CD4-positive, alpha-beta T cell treated with Interleukin-6 for 4 hours (primary cell): ENCODE measurements around the gene CERS6.

Experiments
- DNase-seq: peaks from one replicate; pipeline ENCODE4 v3.0.0-alpha.2; 2020; ENCODE audit warnings: mixed read lengths

CERS6 gene

GRCh38 chr2:168811696-168812095, 355.6 kb downstream of the CERS6 start:
- DNase-seq = no peak

- DNase-seq = no peak
These were observed 358.0 kb downstream of the CERS6 start for GRCh38 chr2:168814046-168814445.

GRCh38 chr2:168814939-168815907, 359.2 kb downstream of the CERS6 start:
- DNase-seq = no peak

- no peak for DNase-seq
These were observed 360.3 kb downstream of the CERS6 start for GRCh38 chr2:168816369-168816768.

GRCh38 chr2:168819050-168819715, 363.1 kb downstream of the CERS6 start:
- no peak for DNase-seq

GRCh38 chr2:168819829-168820489, 363.9 kb downstream of the CERS6 start:
- DNase-seq = no peak

GRCh38 chr2:168821577-168821976, 365.5 kb downstream of the CERS6 start:
- DNase-seq = no peak

GRCh38 chr2:168821992-168822391, 365.9 kb downstream of the CERS6 start:
- no peak for DNase-seq
